Choroid plexus epithelial cell (primary cell): ENCODE measurements around the gene C11orf54.
"Not testable (repeated sequence)": the region's sequence is repeated elsewhere in the genome, so short reads cannot be mapped to it uniquely, and the experiment has no call there.

ENCODE experiments used
- DNase-seq: peaks from one replicate; pipeline ENCODE4 v3.0.0-alpha.2; 2010; ENCODE audit warnings: low read depth
- H3K4me3 ChIP-seq: 2 replicates; pipeline ENCODE4 v1.5.1; 2011; ENCODE audit warnings: low read depth, mild to moderate bottlenecking, control low read depth, low read length, moderate library complexity
- CTCF ChIP-seq: conservative IDR thresholded peaks from 2 replicates; pipeline ENCODE4 v1.5.1; 2011; ENCODE audit warnings: low read depth, mild to moderate bottlenecking, control low read depth, inconsistent platforms, low read length, moderate library complexity

The C11orf54 gene

GRCh38 chr11:93740730-93741093 is 760 bp upstream of the C11orf54 start:
- peak; percentile 79 for DNase-seq
- TF ChIP-seq CTCF, result no peak
- H3K4me3 ChIP-seq, result peak overlapping the region; percentile 86

GRCh38 chr11:93741882-93742226 is 382 bp downstream of the C11orf54 start:
- TF ChIP-seq CTCF, result no peak
- peak overlapping the region; percentile 86 for H3K4me3 ChIP-seq
- DNase-seq, result peak; percentile 70

- TF ChIP-seq CTCF, result no peak
- no peak overlapping the region for H3K4me3 ChIP-seq
- DNase-seq, result no peak
These were observed 1.8 kb downstream of the C11orf54 start for GRCh38 chr11:93743291-93743690.

GRCh38 chr11:93744669-93745004 is 3.2 kb downstream of the C11orf54 start:
- TF ChIP-seq CTCF, result no peak

GRCh38 chr11:93745005-93745755 is 3.7 kb downstream of the C11orf54 start:
- H3K4me3 ChIP-seq, DNase-seq: not testable (repeated sequence)

More at GRCh38 chr11:93744669-93745004, 3.2 kb downstream of the C11orf54 start:
- no peak overlapping the region for H3K4me3 ChIP-seq
- DNase-seq, result no peak

- no peak for TF ChIP-seq CTCF
- DNase-seq, result no peak
- H3K4me3 ChIP-seq, result no peak overlapping the region
These were observed 4.6 kb downstream of the C11orf54 start for GRCh38 chr11:93746101-93746500.

GRCh38 chr11:93747122-93747521 is 5.7 kb downstream of the C11orf54 start:
- no peak for DNase-seq
- no peak overlapping the region for H3K4me3 ChIP-seq
- TF ChIP-seq CTCF, result no peak
